ENCODE measurements around the gene SWAP70.

The SWAP70 gene

GRCh38 chr11:9633679-9634078 is 30.2 kb upstream of the SWAP70 start:
- no peak for TF ChIP-seq CTCF (IDR thresholded peaks at IDR 0.05; ENCODE audit: low read depth, low read length, missing control alignments)
- DNase-seq (ENCODE audit: extremely low read depth, low read depth) = no peak
- H3K4me3 ChIP-seq (replicated peaks; ENCODE audit: low read depth, low read length) = no peak overlapping the region

GRCh38 chr11:9636691-9637090 is 27.2 kb upstream of the SWAP70 start:
- no peak for TF ChIP-seq CTCF (IDR thresholded peaks at IDR 0.05; ENCODE audit: low read depth, low read length, missing control alignments)
- H3K4me3 ChIP-seq (replicated peaks; ENCODE audit: low read depth, low read length) = no peak overlapping the region
- DNase-seq (ENCODE audit: extremely low read depth, low read depth) = no peak

GRCh38 chr11:9639099-9639498 is 24.8 kb upstream of the SWAP70 start:
- no peak for DNase-seq (ENCODE audit: extremely low read depth, low read depth)
- TF ChIP-seq CTCF (IDR thresholded peaks at IDR 0.05; ENCODE audit: low read depth, low read length, missing control alignments) = no peak
- no peak overlapping the region for H3K4me3 ChIP-seq (replicated peaks; ENCODE audit: low read depth, low read length)

GRCh38 chr11:9639985-9640384 is 23.9 kb upstream of the SWAP70 start:
- TF ChIP-seq CTCF (IDR thresholded peaks at IDR 0.05; ENCODE audit: low read depth, low read length, missing control alignments) = no peak
- no peak for DNase-seq (ENCODE audit: extremely low read depth, low read depth)
- no peak overlapping the region for H3K4me3 ChIP-seq (replicated peaks; ENCODE audit: low read depth, low read length)

GRCh38 chr11:9642894-9643293 is 21.0 kb upstream of the SWAP70 start:
- DNase-seq (ENCODE audit: extremely low read depth, low read depth) = no peak
- no peak overlapping the region for H3K4me3 ChIP-seq (replicated peaks; ENCODE audit: low read depth, low read length)
- no peak for TF ChIP-seq CTCF (IDR thresholded peaks at IDR 0.05; ENCODE audit: low read depth, low read length, missing control alignments)

- no peak for DNase-seq (ENCODE audit: extremely low read depth, low read depth)
- no peak for TF ChIP-seq CTCF (IDR thresholded peaks at IDR 0.05; ENCODE audit: low read depth, low read length, missing control alignments)
- H3K4me3 ChIP-seq (replicated peaks; ENCODE audit: low read depth, low read length) = no peak overlapping the region
Measured at GRCh38 chr11:9643751-9644150, 20.1 kb upstream of the SWAP70 start.

GRCh38 chr11:9645881-9646280 is 18.0 kb upstream of the SWAP70 start:
- no peak for DNase-seq (ENCODE audit: extremely low read depth, low read depth)
- no peak for TF ChIP-seq CTCF (IDR thresholded peaks at IDR 0.05; ENCODE audit: low read depth, low read length, missing control alignments)
- H3K4me3 ChIP-seq (replicated peaks; ENCODE audit: low read depth, low read length) = no peak overlapping the region
